Osteoblast (primary cell): ENCODE data around the gene ZNF780B. TPM values are rescaled to one million over a fixed set of nuclear protein-coding genes. Genes with fewer than 3 reads are reported as not detected.

Experiments
- DNase-seq: peaks from one replicate; pipeline ENCODE4 v3.0.0; 2011; ENCODE audit warnings: low spot score, mixed read lengths; ENCODE audit not compliant: insufficient read length; ENCODE audit errors: missing footprints
- H2AFZ ChIP-seq: 2 replicates; pipeline ENCODE4 v1.6.0; 2011; ENCODE audit warnings: mild to moderate bottlenecking, low read length
- H3K27ac ChIP-seq: 2 replicates; pipeline ENCODE4 v1.5.1; 2011; ENCODE audit warnings: mild to moderate bottlenecking, low read depth, low read length, moderate library complexity
- H3K27me3 ChIP-seq: 2 replicates; pipeline ENCODE4 v1.6.0; 2012; ENCODE audit warnings: mild to moderate bottlenecking, control low read depth, inconsistent platforms, low read length, moderate library complexity; ENCODE audit not compliant: insufficient read depth
- H3K36me3 ChIP-seq: 2 replicates; pipeline ENCODE4 v1.5.1; 2011; ENCODE audit warnings: mild to moderate bottlenecking, low read length, control low read depth, moderate library complexity; ENCODE audit not compliant: insufficient read depth
- H3K4me1 ChIP-seq: 2 replicates; pipeline ENCODE4 v1.5.1; 2011; ENCODE audit warnings: mild to moderate bottlenecking, low read length, control low read depth, moderate library complexity; ENCODE audit not compliant: insufficient read depth
- H3K4me2 ChIP-seq: 2 replicates; pipeline ENCODE4 v1.6.0; 2011; ENCODE audit warnings: mild to moderate bottlenecking, low read length; ENCODE audit not compliant: insufficient read depth
- H3K4me3 ChIP-seq: fragments of 200-600 bp; sonication (generic); 3 replicates; pipeline ENCODE4 v1.5.1; 2012; ENCODE audit warnings: mild to moderate bottlenecking, low read length, inconsistent platforms; ENCODE audit not compliant: insufficient read depth
- H3K79me2 ChIP-seq: 2 replicates; pipeline ENCODE4 v1.6.0; 2012; ENCODE audit warnings: mild to moderate bottlenecking, low read length, control low read depth, inconsistent platforms; ENCODE audit not compliant: insufficient read depth
- H3K9me3 ChIP-seq: 2 replicates; pipeline ENCODE4 v1.5.1; 2011; ENCODE audit warnings: low read depth, low read length, control low read depth
- H4K20me1 ChIP-seq: 2 replicates; pipeline ENCODE4 v1.6.0; 2012; ENCODE audit warnings: mild to moderate bottlenecking, low read length, control low read depth; ENCODE audit not compliant: insufficient read depth
- CTCF ChIP-seq: IDR thresholded peaks from 2 replicates; pipeline ENCODE4 v1.5.1; 2011; ENCODE audit warnings: mild to moderate bottlenecking, low read depth, low read length, moderate library complexity; ENCODE audit errors: extremely low read depth
- total RNA-seq: library from RNA; depleted of rRNA; stranded (reverse); fragments of >200 nt; gene quantifications from 2 replicates; pipeline ENCODE4 v1.2.3, GENCODE V29; 2012

Gene ZNF780B
- total RNA-seq, 1 donor, result 14.5 TPM

- Histone ChIP-seq H3K9me3 (no peaks in the 10 kb centered on the region), H3K4me1 (peaks cover 28% of the 10 kb centered on the region), H4K20me1 (peaks cover 2% of the 10 kb centered on the region), H2AFZ (peak overlapping the region; percentile 100), H3K36me3 (no peaks in the 10 kb centered on the region), H3K4me3 (peak overlapping the region; percentile 85), H3K27me3 (no peaks in the 10 kb centered on the region), H3K79me2 (peaks cover 31% of the 10 kb centered on the region), H3K27ac (peak overlapping the region; percentile 97), H3K4me2 (peak overlapping the region; percentile 81)
- DNase-seq, result peak; percentile 42
- TF ChIP-seq CTCF, result no peak
These were observed 59.7 kb downstream of the ZNF780B start for GRCh38 chr19:39996218-39996810.

DNA sequence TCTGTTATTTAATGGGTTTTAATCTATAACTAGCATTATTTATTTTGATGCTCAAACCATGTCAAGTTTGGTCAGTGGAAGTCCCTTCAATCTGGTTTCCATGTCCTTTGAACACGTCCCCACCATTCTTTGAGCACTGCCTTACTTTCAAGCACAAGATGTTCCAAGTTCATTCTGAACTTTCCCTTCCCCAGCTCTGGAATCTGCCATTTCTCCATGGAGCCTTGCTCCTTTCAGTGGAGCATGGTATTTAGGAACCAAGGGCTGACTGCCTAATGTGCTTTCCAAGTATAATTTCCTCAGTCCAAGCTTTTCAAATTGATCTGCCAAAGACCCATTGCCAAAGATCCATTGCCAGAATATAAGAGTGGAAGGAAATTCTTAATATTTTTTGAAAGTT is 60.2 kb downstream of the ZNF780B start:
- no peak for TF ChIP-seq CTCF
- no peaks in the 10 kb centered on the region for H3K36me3 ChIP-seq
- H3K27ac ChIP-seq, result peak overlapping the region; percentile 97
- H3K27me3 ChIP-seq, result no peaks in the 10 kb centered on the region
- peaks cover 36% of the 10 kb centered on the region for H3K79me2 ChIP-seq
- peaks cover 3% of the 10 kb centered on the region for H4K20me1 ChIP-seq
- peak overlapping the region; percentile 81 for H3K4me2 ChIP-seq
- H3K4me3 ChIP-seq, result peak overlapping the region; percentile 85
- H2AFZ ChIP-seq, result peak overlapping the region; percentile 25
- DNase-seq, result no peak
- peaks cover 28% of the 10 kb centered on the region for H3K4me1 ChIP-seq
- H3K9me3 ChIP-seq, result no peaks in the 10 kb centered on the region

- Histone ChIP-seq H3K27me3 (no peaks in the 10 kb centered on the region), H3K27ac (no peak overlapping the region), H3K4me1 (peaks cover 28% of the 10 kb centered on the region), H2AFZ (no peak overlapping the region), H3K4me3 (no peak overlapping the region), H3K79me2 (peaks cover 38% of the 10 kb centered on the region), H3K36me3 (no peaks in the 10 kb centered on the region), H4K20me1 (peaks cover 3% of the 10 kb centered on the region), H3K9me3 (no peaks in the 10 kb centered on the region), H3K4me2 (no peak overlapping the region)
- no peak for DNase-seq
- TF ChIP-seq CTCF, result no peak
These were observed 61.7 kb downstream of the ZNF780B start for GRCh38 chr19:39994361-39994760.

DNA sequence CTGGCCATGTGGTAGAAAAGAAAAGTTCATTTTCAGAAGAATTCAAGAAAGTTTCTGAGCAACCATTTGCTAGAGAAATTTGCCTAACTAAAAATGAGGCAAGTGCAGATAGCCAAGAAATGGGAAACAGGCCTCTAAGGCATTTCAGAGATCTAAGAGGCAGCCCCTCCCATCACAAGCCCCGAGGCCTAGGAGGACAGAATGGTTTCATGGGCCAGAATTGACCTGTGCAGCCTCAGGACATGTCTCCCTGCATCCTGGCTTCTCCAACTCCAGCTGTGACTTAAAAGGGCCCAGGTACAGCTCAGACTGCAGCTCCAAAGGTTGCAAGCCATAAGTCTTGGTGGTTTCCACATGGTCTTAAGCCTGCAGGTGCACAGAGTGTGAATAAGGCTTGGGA is 62.4 kb downstream of the ZNF780B start:
- no peak overlapping the region for H3K4me3 ChIP-seq
- H3K27me3 ChIP-seq, result no peaks in the 10 kb centered on the region
- H3K4me1 ChIP-seq, result peaks cover 24% of the 10 kb centered on the region
- H3K79me2 ChIP-seq, result peaks cover 38% of the 10 kb centered on the region
- no peak for TF ChIP-seq CTCF
- DNase-seq, result no peak
- H3K4me2 ChIP-seq, result no peak overlapping the region
- no peaks in the 10 kb centered on the region for H3K36me3 ChIP-seq
- H2AFZ ChIP-seq, result no peak overlapping the region
- H3K9me3 ChIP-seq, result no peaks in the 10 kb centered on the region
- peaks cover 3% of the 10 kb centered on the region for H4K20me1 ChIP-seq
- no peak overlapping the region for H3K27ac ChIP-seq
